ENCODE data around the gene SPATS2.
"Not testable (repeated sequence)": the region's sequence is repeated elsewhere in the genome, so short reads cannot be mapped to it uniquely, and the experiment has no call there.

SPATS2 gene

GRCh38 chr12:49367381-49368239 lies at the start of gene SPATS2:
Gene SPATS2 (plus strand): TSS chr12:49367462. CDS start chr12:49461013, 93,551 bp downstream.
- no peak for DNase-seq (ENCODE audit: low read depth)

GRCh38 chr12:49320411-49321103 lies 46.7 kb upstream of the SPATS2 start:
- DNase-seq (ENCODE audit: low read depth) = not testable (repeated sequence)

GRCh38 chr12:49322367-49322707 lies 44.9 kb upstream of the SPATS2 start:
- DNase-seq (ENCODE audit: low read depth) = no peak

- peak; percentile 80 for DNase-seq (ENCODE audit: low read depth)
Measured at GRCh38 chr12:49322708-49323523, 44.3 kb upstream of the SPATS2 start, which contains the start of gene TROAP. Gene TROAP (plus strand): TSS chr12:49323255. CDS start chr12:49323609, 354 bp downstream.

- no peak for DNase-seq (ENCODE audit: low read depth)
Measured at GRCh38 chr12:49323524-49324097, 43.7 kb upstream of the SPATS2 start.

GRCh38 chr12:49325606-49326005 lies 41.7 kb upstream of the SPATS2 start:
- no peak for DNase-seq (ENCODE audit: low read depth)

- DNase-seq (ENCODE audit: low read depth) = no peak
Measured at GRCh38 chr12:49327368-49327767, 39.9 kb upstream of the SPATS2 start.

GRCh38 chr12:49327887-49328286 lies 39.4 kb upstream of the SPATS2 start:
- no peak for DNase-seq (ENCODE audit: low read depth)

- no peak for DNase-seq (ENCODE audit: low read depth)
Measured at GRCh38 chr12:49328816-49329215, 38.4 kb upstream of the SPATS2 start.

GRCh38 chr12:49330032-49330619 lies 37.1 kb upstream of the SPATS2 start:
- no peak for DNase-seq (ENCODE audit: low read depth)

GRCh38 chr12:49330631-49331379 lies 36.5 kb upstream of the SPATS2 start:
- no peak for DNase-seq (ENCODE audit: low read depth)

GRCh38 chr12:49331380-49332222 lies 35.7 kb upstream of the SPATS2 start:
- no peak for DNase-seq (ENCODE audit: low read depth)

- no peak for DNase-seq (ENCODE audit: low read depth)
Measured at GRCh38 chr12:49332441-49332861, 34.8 kb upstream of the SPATS2 start.

- DNase-seq (ENCODE audit: low read depth) = no peak
Measured at GRCh38 chr12:49332891-49333371, 34.3 kb upstream of the SPATS2 start.

GRCh38 chr12:49333778-49334177 lies 33.5 kb upstream of the SPATS2 start:
- DNase-seq (ENCODE audit: low read depth) = not testable (repeated sequence)

- no peak for DNase-seq (ENCODE audit: low read depth)
Measured at GRCh38 chr12:49334226-49334625, 33.0 kb upstream of the SPATS2 start.

- DNase-seq (ENCODE audit: low read depth) = no peak
Measured at GRCh38 chr12:49334681-49335080, 32.6 kb upstream of the SPATS2 start.

- DNase-seq (ENCODE audit: low read depth) = no peak
Measured at GRCh38 chr12:49335118-49335954, 31.9 kb upstream of the SPATS2 start.
